Measurements from ENCODE around the gene EGFL7.

GRCh38 chr9:136669791-136670464 is 7.2 kb downstream of the EGFL7 start:
- TF ChIP-seq CTCF (IDR thresholded peaks at IDR 0.05) (no peak), ZNF121 (CRISPR knock-in tag; IDR thresholded peaks at IDR 0.05) (no peak), TEAD1 (CRISPR knock-in tag; IDR thresholded peaks at IDR 0.05) (no peak), HMGXB4 (CRISPR knock-in tag; IDR thresholded peaks at IDR 0.05) (no peak), ZNF232 (CRISPR knock-in tag; IDR thresholded peaks at IDR 0.05) (no peak), ZBTB21 (CRISPR knock-in tag; IDR thresholded peaks at IDR 0.05; ENCODE audit: borderline replicate concordance) (no peak), CBFB (CRISPR knock-in tag; IDR thresholded peaks at IDR 0.05; ENCODE audit: low read depth) (no peak)
- TF ChIP-seq, protein P1, sequence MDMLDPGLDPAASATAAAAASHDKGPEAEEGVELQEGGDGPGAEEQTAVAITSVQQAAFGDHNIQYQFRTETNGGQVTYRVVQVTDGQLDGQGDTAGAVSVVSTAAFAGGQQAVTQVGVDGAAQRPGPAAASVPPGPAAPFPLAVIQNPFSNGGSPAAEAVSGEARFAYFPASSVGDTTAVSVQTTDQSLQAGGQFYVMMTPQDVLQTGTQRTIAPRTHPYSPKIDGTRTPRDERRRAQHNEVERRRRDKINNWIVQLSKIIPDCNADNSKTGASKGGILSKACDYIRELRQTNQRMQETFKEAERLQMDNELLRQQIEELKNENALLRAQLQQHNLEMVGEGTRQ (CRISPR knock-in tag; IDR thresholded peaks at IDR 0.05), result no peak
- TF ChIP-seq, protein P2, sequence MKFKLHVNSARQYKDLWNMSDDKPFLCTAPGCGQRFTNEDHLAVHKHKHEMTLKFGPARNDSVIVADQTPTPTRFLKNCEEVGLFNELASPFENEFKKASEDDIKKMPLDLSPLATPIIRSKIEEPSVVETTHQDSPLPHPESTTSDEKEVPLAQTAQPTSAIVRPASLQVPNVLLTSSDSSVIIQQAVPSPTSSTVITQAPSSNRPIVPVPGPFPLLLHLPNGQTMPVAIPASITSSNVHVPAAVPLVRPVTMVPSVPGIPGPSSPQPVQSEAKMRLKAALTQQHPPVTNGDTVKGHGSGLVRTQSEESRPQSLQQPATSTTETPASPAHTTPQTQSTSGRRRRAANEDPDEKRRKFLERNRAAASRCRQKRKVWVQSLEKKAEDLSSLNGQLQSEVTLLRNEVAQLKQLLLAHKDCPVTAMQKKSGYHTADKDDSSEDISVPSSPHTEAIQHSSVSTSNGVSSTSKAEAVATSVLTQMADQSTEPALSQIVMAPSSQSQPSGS (CRISPR knock-in tag; IDR thresholded peaks at IDR 0.05; ENCODE audit: borderline replicate concordance, low read depth), result no peak
